Measurements from ENCODE around the gene CHD1. TPM values are rescaled to one million over a fixed set of nuclear protein-coding genes. Genes with fewer than 3 reads are reported as not detected.

The CHD1 gene
- total and polyA plus RNA-seq, 2 of the 4 experiments (the other 2 are of a cell fraction), result 12.3 to 33.7 TPM

DNA sequence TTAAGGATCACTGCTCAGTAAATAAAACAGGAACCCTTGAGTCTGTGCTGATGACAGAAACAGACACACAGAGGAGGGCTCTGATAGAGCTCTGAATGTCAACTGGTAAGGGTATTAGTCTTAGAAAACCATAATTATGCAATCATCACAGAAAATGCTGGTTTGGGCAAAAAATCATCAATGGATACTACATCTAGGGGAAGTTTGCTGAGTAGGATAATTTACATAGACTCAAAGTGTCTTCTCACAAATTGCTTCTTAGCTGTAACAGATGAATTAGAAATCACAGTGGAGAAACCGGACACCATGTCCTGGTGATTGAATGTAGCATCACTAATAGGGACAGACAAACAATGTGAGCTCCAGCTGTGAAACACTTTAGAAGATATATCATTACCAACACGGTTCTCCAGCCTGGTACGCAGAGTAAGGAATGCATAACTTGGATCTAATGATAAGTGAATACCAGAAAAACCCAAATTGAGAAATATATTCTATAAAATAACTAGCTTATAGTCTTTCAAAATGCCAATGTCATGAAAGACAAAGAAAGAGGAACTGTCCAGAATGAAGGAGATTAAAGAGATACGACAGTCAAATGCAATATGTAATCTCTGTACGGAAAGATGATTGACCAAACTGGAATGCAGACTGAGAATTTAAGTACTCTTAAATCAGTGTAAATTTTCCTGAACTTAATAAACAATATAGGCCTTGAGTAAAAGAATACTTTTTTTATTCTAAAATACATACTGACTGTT lies 17.3 kb downstream of the CHD1 start:
- POLR2A ChIA-PET (ENCODE audit: unreplicated experiment), result no interaction called here
- no peak for ATAC-seq (ENCODE audit: low read depth)
- intact Hi-C loops (cut with micrococcal nuclease), result no loop called here
- H3K4me2 ChIP-seq (ENCODE audit: low read depth, low read length), result no peak overlapping the region
- no peaks in the 10 kb centered on the region for H3K27me3 ChIP-seq (ENCODE audit: control insufficient read depth, insufficient read depth, low read length)
- peaks cover 23% of the 10 kb centered on the region for H4K20me1 ChIP-seq (ENCODE audit: insufficient read depth, low read length)
- CTCF ChIA-PET, result interaction anchor here (0.6 to 1.2 kb wide), 3 partner anchors 149 to 1046 kb away, joined by 3 to 5 read pairs (median 3); no protein-coding TSS in a partner anchor
- H3K4me1 ChIP-seq (ENCODE audit: control insufficient read depth, insufficient read depth, low read length), result no peaks in the 10 kb centered on the region
- H4K5ac ChIP-seq (ENCODE audit: low read depth, low read length), result no peak overlapping the region
- H2BK120ac ChIP-seq (ENCODE audit: low read depth, low read length), result no peak overlapping the region
- no peak overlapping the region for H2AK5ac ChIP-seq (ENCODE audit: low read depth, low read length)
- no peak overlapping the region for H4K8ac ChIP-seq (ENCODE audit: low read depth in 2 of 2, low read length in 2 of 2)
- no peak overlapping the region for H3K4ac ChIP-seq (ENCODE audit: low read depth, low read length)
- peaks cover 4% of the 10 kb centered on the region; the same call in 1 of the 2 replicates for H3K36me3 ChIP-seq (ENCODE audit: control insufficient read depth, insufficient read depth, low read length)
- no CpG with 5 or more reads among the region's 5 CpGs for WGBS, 2 experiments (ENCODE audit: extremely low coverage in 2 of 2, insufficient read length in 1 of 2)
- H3K56ac ChIP-seq (ENCODE audit: extremely low read depth, insufficient read depth, low read length), result no peak overlapping the region
- H3K79me1 ChIP-seq (ENCODE audit: low read depth in 1 of 2, low read length in 2 of 2), result peaks cover 11 to 55% of the 10 kb centered on the region in 2 experiments
- no peak overlapping the region for H2AFZ ChIP-seq (replicated peaks; ENCODE audit: low read length, poor library complexity)
- DNase-seq, result no peak
- in situ Hi-C loops (cut with MboI; ENCODE audit: low sequenced_read_pairs), result no loop called here
- no peak overlapping the region for H2BK15ac ChIP-seq (ENCODE audit: low read depth, low read length)
- no peak overlapping the region for H2BK20ac ChIP-seq (ENCODE audit: low read depth, low read length)
- H3K9ac ChIP-seq (ENCODE audit: low read depth, low read length), result no peak overlapping the region
- no TSS peak for BruUV-seq (replicated peaks)
- TF ChIP-seq MAZ (IDR thresholded peaks at IDR 0.05; ENCODE audit: borderline replicate concordance, low read depth, low read length) (no peak), CEBPB (IDR thresholded peaks at IDR 0.05; ENCODE audit: low read depth, low read length) (0 out of 2 replicates have a peak, but pooled peaks have one; percentile 18), RAD21 (IDR thresholded peaks at IDR 0.05; ENCODE audit: low read length) (no peak)
- H3K9me1 ChIP-seq (ENCODE audit: insufficient read depth, low read length), result peaks cover 8% of the 10 kb centered on the region
- no peaks in the 10 kb centered on the region for H3K9me3 ChIP-seq (ENCODE audit: control insufficient read depth, insufficient read depth, low read length)
- no peak overlapping the region for H3K27ac ChIP-seq (ENCODE audit: insufficient read depth, low read length)
- no peak overlapping the region for H3K14ac ChIP-seq (replicated peaks; ENCODE audit: low read depth, low read length)
- H4K91ac ChIP-seq (ENCODE audit: insufficient read depth, low read depth, low read length), result no peak overlapping the region
- H3K23ac ChIP-seq (ENCODE audit: low read depth, low read length), result no peak overlapping the region
- no peak overlapping the region for H2BK5ac ChIP-seq (ENCODE audit: low read depth, low read length, poor library complexity, severe bottlenecking)
- H3K18ac ChIP-seq (ENCODE audit: low read depth, low read length), result no peak overlapping the region
- dilution Hi-C loops (cut with HindIII; ENCODE audit: low sequenced_read_pairs, unreplicated experiment), result no loop called here
- no peak overlapping the region for H3K4me3 ChIP-seq (ENCODE audit: insufficient read depth, low read depth, low read length)
- H2AK9ac ChIP-seq (replicated peaks; ENCODE audit: low read depth, low read length, poor library complexity), result no peak overlapping the region

All from IMR-90 (cell line).